ENCODE results near the gene BTN1A1.
"Not testable (repeated sequence)": the region's sequence is repeated elsewhere in the genome, so short reads cannot be mapped to it uniquely, and the experiment has no call there.

The BTN1A1 gene

GRCh38 chr6:26537160-26537845 is 37.2 kb downstream of the BTN1A1 start:
- peak; percentile 86 for DNase-seq (ENCODE audit: low read depth, low spot score)

- peak; percentile 74 for DNase-seq (ENCODE audit: low read depth, low spot score)
Measured at GRCh38 chr6:26537846-26538571, 37.9 kb downstream of the BTN1A1 start, which contains the start of gene HMGN4. HMGN4 (plus strand) TSS chr6:26538366; CDS start chr6:26545207, 6,841 bp downstream.

- no peak for DNase-seq (ENCODE audit: low read depth, low spot score)
Measured at GRCh38 chr6:26538572-26538902, 38.4 kb downstream of the BTN1A1 start.

- no peak for DNase-seq (ENCODE audit: low read depth, low spot score)
Measured at GRCh38 chr6:26539071-26539615, 39.0 kb downstream of the BTN1A1 start.

- DNase-seq (ENCODE audit: low read depth, low spot score) = no peak
Measured at GRCh38 chr6:26541579-26541978, 41.5 kb downstream of the BTN1A1 start.

- DNase-seq (ENCODE audit: low read depth, low spot score) = no peak
Measured at GRCh38 chr6:26543953-26544352, 43.9 kb downstream of the BTN1A1 start.

GRCh38 chr6:26544473-26544872 is 44.4 kb downstream of the BTN1A1 start:
- DNase-seq (ENCODE audit: low read depth, low spot score) = no peak

- DNase-seq (ENCODE audit: low read depth, low spot score) = no peak
Measured at GRCh38 chr6:26545627-26546026, 45.5 kb downstream of the BTN1A1 start.

GRCh38 chr6:26547363-26547762 is 47.3 kb downstream of the BTN1A1 start:
- not testable (repeated sequence) for DNase-seq (ENCODE audit: low read depth, low spot score)

- DNase-seq (ENCODE audit: low read depth, low spot score) = no peak
Measured at GRCh38 chr6:26550250-26550993, 50.3 kb downstream of the BTN1A1 start.

- no peak for DNase-seq (ENCODE audit: low read depth, low spot score)
Measured at GRCh38 chr6:26552205-26552604, 52.1 kb downstream of the BTN1A1 start.

GRCh38 chr6:26552640-26553188 is 52.6 kb downstream of the BTN1A1 start:
- no peak for DNase-seq (ENCODE audit: low read depth, low spot score)

- peak; percentile 55 for DNase-seq (ENCODE audit: low read depth, low spot score)
Measured at GRCh38 chr6:26553264-26553634, 53.1 kb downstream of the BTN1A1 start.

GRCh38 chr6:26553635-26554446 is 53.7 kb downstream of the BTN1A1 start:
- peak; percentile 66 for DNase-seq (ENCODE audit: low read depth, low spot score)

GRCh38 chr6:26554447-26554696 is 54.3 kb downstream of the BTN1A1 start:
- DNase-seq (ENCODE audit: low read depth, low spot score) = no peak

- DNase-seq (ENCODE audit: low read depth, low spot score) = peak; percentile 21
Measured at GRCh38 chr6:26554697-26555504, 54.8 kb downstream of the BTN1A1 start.

GRCh38 chr6:26555505-26556262 is 55.6 kb downstream of the BTN1A1 start:
- no peak for DNase-seq (ENCODE audit: low read depth, low spot score)

GRCh38 chr6:26556263-26557070 is 56.4 kb downstream of the BTN1A1 start:
- no peak for DNase-seq (ENCODE audit: low read depth, low spot score)

All from activated CD4-positive, CD25-positive, alpha-beta regulatory T cell treated with anti-CD3 and anti-CD28 coated beads, Interleukin-2, amount 50 U/mL, for 16 hours (primary cell).